ENCODE results near the gene NTM.

DNA sequence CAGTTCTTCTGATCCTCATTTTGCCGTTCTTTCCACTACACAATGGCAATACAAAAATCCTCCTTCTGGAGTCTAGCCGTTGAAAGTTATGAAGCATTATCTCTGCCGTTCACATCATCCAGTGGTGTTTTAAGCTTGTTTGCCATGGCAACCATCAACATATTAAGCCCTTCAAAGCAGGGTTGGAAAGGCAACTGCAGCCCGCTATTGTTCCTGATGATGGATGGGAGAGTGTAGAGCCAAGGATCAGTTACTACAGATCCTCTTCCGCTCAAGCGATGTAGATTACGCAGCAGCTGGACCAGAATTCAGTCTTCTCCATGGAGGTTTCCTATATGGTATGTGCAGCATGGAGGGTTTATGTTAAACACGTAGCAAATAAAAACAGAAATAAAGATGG, 352.7 kb downstream of the NTM start:
- no peak for TF ChIP-seq POLR2A (IDR thresholded peaks at IDR 0.05)
- TF ChIP-seq, protein P1, sequence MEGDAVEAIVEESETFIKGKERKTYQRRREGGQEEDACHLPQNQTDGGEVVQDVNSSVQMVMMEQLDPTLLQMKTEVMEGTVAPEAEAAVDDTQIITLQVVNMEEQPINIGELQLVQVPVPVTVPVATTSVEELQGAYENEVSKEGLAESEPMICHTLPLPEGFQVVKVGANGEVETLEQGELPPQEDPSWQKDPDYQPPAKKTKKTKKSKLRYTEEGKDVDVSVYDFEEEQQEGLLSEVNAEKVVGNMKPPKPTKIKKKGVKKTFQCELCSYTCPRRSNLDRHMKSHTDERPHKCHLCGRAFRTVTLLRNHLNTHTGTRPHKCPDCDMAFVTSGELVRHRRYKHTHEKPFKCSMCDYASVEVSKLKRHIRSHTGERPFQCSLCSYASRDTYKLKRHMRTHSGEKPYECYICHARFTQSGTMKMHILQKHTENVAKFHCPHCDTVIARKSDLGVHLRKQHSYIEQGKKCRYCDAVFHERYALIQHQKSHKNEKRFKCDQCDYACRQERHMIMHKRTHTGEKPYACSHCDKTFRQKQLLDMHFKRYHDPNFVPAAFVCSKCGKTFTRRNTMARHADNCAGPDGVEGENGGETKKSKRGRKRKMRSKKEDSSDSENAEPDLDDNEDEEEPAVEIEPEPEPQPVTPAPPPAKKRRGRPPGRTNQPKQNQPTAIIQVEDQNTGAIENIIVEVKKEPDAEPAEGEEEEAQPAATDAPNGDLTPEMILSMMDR (IDR thresholded peaks at IDR 0.05), result no peak
